ENCODE results near the gene CADM1.

- TF ChIP-seq CTCF (IDR thresholded peaks at IDR 0.05) (no peak), POLR2A (IDR thresholded peaks at IDR 0.05) (no peak)
Measured at GRCh38 chr11:115393950-115394349, 110.3 kb downstream of the CADM1 start.

Measured in heart left ventricle (tissue), 13 donors.